ENCODE data around the gene EGFL8.

EGFL8 gene

DNA sequence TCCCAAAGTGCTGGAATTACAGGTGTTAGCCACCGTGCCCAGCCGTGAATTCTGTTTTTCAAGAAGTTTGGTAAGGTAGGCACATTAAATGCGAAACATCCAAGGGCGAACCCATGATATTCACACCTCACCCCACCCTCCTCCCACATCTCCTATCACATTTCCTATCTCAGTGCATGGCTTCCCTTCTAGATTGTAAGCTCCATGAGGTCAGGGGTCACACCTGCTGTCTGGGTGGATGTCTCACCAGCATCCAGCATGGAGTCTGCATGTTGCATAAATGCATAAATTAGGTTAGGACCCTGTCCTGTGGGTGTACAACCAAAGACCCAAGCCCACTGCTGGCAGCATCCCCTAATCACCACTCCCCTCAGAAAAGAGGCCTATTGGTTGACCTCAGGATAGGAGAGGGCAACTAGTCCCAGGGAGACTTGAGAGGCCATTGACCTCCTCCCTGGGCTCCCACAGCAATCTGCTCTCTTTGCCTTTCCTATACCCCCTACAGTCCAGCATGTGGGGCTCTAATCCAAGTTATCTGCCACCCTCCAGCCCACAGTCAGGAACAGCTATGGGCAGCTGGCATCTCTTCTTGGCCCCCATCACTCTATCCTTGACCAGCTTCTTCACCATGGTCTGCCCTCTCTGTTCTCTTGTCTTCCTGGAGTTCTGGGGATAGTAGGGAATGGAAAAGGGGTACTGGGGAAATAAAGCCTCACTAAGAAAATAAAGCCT, 16.8 kb upstream of the EGFL8 start:
- no peak for DNase-seq

DNA sequence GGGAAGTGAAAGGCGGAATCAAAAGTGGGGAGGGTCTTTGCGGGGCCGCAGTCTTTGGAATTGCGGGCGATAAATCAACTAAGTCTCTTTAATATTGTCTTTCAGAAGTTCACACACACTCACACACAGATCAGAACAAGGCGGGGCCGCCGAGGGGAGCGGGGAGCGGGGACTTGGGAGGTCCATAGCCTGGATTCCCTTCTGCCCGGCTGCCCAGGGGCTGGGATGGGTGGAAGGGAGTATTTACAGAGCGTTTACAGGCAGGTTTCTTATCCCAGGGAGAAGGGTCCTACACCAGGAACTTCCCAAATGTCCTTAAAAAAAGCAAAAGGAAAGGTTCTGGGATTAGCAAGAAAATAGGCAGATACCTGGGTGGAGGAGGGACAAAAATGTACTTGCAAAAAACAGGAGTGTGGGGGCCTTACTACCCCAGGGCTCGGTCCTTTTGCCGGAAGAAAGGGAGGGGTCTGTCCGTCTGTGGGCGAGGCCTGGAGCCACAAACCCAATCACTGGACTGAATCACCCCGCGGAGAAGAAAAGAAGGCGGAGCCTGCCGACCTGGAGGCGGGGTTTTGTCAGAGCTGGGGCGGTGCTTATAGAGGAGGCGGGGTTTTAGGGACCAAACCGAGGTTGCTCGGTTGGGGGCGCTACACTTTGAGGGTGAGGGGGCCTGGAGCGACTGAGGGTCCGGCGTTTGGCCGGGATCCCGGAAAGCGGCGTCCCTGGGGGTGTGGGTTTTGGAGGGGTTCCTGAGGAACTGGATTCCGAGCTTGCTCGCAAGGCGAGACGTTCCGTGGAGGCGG, 15.9 kb upstream of the EGFL8 start:
- peak; percentile 5 for DNase-seq

DNA sequence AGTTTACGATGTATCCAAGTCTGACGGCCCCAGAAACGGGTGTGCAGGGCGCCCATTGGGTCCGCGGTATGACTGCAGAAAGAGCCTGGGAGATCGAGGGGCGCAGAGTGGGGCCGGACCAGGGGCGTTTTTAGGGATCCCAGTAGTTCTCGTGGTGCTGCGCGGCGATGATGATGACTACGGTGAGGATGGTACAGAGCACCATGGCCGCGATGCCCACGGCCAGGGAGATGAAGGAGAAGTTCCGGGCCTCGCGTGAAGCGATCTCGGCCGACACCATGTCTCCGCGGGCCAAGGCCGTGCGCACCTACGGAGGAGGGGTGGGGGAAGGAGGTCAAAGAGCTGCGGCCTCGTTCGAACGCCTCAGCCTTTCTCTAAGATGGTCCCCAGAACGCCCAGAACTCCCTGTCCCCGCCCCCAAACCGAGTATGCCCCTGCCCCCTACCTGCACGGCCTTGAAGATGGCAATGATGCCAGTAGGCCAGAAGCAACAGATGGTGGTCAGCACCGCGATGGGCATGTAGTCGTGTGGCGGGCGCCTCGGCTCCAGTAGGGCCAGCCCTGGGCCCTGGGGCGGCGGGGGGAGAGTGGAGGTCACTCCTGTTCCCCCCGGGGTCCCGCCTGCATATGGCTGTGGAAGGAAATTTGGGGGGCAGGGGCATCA, 15.2 kb upstream of the EGFL8 start:
- DNase-seq: no peak

DNA sequence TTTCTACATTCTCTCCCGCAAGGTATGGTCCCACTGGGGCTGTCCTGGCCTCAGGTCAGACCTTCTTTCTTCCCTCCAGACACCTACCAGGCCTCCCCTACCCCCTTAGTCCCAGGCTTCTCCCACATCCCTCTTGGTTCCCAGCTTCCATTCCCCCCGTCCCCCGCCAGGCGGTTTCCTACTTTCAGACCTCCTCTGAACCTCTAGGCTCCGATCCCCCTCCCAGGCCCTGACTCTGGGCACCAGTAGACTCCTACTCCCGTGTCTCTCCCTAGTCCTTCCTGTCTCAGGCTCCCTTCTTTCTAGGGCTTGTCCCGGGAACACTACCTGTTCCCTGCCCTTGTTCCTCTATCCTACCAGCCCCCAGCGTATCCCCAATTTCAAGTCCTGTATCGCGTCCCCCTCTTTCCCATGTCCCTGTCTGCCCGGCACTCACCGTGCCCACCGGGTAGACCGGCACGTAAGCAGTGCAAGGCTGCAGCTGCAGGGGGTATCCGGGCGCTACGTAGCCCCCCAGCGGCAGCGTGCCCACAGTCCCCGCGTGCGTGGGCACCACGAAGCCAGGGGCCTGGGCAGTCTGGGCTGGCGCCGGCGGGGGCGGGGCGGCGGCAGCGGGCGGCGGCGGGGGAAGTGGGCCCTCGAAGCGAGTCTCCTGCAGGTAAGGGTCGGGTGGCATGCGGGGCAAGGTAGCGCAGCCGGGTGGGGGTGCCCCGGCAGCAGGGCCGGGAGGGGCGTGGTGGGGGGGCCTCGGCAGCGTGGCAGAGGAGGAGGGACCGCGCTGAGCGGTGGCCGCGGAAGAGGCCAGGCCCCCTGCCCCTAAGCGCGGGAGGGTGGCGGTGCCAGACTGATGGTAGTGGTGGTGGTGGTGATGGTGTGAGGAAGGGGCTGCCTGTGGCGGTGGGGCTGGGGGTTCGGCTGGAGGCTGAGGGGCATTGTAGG, 14.2 kb upstream of the EGFL8 start:
- no peak for DNase-seq

DNA sequence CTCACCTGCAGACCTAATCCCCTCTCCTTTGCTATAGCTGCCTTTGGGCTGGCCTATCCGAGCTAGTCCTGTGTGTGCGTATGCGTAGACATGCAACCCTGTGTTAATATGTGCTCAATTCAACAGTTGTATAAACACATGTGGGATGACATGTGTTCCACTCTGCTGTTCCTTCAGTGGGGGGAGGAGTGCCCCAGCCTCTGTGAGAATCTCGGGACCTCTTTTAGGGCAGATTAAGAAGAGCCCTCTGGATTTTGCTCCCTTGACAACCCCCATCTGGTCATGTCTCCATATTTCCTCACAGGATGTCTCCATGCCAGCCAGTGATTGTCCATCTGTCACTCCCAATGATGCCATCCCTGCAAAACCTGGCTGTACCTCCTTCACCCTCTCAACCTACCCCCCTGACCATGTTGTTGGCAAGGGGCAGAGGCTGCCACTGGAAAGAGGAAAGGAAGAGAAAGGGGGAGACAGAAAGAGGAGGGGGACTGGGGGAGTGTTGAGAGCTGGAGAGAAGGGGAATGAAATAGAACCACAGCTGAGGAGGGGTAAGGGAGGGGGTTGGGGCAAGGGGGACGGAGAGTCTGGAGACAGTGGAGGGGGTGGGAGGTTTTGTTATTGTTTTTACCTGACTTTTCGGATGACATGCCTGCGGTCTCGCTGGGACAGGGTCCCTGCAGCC, 13.1 kb upstream of the EGFL8 start:
- no peak for DNase-seq

DNA sequence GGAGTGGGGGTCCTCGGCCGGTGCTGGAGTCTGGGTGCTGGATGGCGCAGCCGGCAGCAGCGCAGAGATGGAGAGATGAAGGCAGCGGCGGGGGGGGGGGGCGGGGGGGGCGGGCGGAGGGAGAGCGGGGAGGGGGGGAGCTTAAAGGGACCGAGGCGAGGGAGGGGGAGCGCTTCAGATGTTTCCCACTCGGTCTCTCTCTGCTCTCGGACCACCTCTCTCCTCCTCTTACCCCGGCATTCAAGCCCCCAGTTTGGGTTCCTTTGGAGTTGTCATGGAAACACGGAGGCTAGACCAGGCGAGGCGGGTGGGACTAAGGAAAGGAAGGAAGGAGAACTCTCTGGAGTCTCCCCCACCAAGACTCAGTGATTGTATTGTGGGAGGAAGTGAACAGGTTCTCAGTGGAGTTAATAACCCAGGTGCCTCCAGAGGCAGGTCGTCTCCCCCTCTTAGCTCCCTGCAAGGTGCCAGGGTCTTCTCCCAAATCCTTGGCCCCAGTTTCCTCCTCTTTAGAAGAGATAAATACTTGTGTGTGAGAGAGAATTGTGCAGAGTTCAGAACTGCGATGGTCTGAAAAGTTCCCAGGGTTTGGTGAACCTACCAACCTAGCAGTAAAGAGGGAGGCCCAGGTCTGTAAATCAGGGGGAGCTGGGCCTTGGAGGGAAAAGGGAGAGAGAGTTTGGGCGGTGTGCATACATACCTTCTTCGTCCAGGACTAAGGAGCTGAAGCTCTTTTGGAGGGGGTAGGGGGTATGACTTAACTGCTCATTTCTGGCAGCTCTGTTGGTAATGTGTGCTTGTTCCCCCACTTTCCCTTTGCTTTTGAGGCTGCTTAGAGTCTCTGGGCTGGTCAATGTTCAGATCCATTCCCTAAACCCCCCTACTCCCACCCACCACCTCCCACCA, 12.3 kb upstream of the EGFL8 start, which contains the start of gene PRRT1:
TSS of gene PRRT1 (minus strand) at position 77 of the 906 bp plus-strand sequence. CDS start 112 bp downstream, outside the sequence.
- no peak for DNase-seq

DNA sequence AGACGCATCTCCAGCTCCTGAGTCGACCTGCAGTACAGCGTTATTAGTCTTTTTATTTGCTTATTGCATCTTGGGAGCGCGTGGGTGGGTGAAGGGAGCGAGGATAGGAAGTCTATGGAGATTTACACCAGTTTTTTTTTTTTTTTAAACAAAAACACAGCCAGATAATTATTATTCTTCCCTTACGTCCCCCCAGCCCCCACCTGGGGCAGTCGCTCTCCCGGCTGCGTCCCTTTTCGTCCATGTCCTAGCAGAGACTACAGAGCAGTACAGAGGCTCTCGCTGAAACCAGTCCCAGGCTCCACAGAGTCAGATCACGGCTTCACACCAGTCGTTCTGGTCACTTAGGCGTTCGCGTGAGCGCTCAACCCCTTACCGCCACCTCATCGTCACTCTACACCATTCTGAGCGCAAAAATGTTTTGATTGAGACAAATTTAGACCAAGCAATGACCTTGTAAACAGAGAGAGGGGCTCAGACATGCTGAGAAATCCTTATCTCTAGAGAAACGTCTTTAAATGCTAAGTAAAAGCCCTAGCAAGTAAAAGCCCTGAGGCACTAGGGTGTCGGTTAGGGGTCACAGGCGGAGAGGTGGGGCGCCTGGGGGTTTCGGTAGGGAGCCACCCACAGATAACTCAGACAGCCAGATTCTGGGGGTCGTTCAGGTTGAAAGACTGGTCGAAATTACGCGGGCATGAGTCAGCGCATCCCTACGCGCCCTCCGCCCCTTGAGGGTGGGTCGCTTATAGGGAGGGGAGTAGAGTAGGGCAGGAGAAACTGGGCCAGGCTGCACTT, 11.4 kb upstream of the EGFL8 start:
- no peak for DNase-seq

DNA sequence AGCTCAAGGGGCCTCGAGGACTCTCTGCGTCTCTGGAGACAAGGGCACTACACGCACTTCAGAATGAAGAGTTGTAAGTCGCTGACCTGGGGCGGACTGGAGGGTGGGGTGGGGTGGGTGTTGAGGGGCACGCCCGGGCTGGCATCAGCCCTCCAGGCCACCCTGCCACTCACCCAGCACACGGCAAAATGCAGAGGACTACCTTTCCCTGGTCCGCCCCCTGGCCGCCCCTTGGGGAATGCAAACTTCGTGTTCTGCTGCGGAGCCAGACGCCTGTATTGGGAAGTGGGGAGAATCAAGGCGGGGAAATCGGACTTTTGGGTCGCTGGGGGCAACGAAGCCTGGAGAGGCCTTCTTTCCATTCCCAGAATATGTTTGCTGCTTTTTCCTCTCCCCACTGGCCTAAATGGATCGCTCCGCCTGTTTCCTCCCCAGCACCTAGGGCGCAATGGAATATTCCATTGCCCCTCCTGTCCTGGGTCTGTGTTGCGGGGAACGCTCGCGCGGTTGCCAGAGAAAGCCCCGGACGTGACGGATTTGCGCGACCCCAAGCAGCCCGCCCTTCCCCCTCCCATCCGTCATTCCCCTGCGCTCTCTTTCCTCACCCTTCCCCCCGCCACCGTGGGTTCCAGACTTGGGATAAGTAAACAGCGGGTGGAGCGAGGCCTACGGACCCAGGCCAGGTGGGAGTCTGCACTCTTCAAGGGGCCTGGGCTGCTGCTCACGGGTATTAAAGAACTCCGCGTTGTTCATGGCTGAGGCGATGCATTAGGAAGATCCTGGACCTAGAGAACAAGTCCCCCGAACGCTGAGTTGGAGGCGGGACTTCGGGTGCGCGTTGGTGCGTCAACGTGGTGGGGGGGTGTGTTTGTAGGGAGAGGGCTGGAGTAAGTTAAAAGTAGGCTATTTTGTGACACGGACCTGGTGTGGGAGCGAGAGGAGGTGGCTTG, 10.6 kb upstream of the EGFL8 start, which contains the start of gene PPT2:
TSS of gene PPT2 (plus strand) at position 578 of the 950 bp plus-strand sequence. CDS start 454 bp downstream, outside the sequence.
- peak; percentile 77 for DNase-seq

DNA sequence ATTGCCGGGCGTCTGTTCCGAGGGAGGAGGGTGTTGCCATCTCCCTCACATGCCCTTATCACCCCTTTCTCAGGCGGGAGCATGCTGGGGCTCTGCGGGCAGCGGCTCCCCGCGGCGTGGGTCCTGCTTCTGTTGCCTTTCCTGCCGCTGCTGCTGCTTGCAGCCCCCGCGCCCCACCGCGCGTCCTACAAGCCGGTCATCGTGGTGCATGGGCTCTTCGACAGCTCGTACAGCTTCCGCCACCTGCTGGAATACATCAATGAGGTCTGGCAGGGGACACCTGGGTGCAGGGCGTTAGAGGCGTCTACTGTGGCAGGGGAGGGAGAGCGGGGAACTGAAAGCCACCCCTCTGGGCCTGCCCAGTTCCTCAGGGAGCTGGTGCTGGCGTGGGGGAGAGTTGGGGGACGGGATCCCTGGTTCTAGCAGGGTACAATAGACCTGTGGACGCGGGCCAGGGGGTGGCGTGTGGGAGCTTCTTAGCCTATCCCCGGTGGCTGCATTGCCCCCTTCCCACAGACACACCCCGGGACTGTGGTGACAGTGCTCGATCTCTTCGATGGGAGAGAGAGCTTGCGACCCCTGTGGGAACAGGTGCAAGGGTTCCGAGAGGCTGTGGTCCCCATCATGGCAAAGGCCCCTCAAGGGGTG, 9.8 kb upstream of the EGFL8 start:
- DNase-seq: peak; percentile 77

DNA sequence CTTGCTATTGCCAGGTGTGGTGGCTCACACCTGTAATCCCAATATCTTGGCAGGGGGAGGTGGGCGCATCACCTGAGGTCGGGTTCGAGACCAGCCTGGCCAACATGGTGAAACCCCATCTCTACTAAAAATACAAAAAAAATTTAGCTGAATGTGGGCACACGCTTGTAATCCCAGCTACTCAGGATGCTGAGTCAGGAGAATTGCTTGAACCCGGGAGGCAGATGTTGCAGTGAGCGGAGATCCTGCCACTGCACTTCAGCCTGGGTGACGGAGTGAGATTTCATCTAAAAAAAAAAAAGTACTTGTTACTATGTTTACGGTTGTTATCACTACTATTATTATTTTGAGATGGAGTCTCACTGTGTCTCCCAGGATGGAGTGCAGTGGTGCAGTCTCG, 7.5 kb upstream of the EGFL8 start:
- DNase-seq: no peak

DNA sequence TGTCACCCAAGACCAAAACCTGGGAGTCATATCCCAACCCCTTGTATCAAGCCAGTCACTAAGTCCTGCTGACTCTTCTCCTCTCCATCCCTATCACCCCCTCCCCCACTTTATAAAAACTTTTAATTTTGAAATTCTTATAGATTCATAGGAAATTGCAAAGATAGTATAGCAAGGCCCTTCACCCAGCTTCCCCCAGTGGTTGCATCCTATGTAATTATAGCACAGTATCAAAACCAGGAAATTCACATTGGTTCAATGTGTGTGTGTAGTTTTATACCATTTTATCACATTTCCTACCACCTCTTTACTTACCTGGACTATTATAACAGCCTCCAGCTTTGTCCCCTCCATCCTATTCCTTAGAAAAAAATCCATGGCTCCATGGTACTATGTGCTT, 6.3 kb upstream of the EGFL8 start:
- no peak for DNase-seq

DNA sequence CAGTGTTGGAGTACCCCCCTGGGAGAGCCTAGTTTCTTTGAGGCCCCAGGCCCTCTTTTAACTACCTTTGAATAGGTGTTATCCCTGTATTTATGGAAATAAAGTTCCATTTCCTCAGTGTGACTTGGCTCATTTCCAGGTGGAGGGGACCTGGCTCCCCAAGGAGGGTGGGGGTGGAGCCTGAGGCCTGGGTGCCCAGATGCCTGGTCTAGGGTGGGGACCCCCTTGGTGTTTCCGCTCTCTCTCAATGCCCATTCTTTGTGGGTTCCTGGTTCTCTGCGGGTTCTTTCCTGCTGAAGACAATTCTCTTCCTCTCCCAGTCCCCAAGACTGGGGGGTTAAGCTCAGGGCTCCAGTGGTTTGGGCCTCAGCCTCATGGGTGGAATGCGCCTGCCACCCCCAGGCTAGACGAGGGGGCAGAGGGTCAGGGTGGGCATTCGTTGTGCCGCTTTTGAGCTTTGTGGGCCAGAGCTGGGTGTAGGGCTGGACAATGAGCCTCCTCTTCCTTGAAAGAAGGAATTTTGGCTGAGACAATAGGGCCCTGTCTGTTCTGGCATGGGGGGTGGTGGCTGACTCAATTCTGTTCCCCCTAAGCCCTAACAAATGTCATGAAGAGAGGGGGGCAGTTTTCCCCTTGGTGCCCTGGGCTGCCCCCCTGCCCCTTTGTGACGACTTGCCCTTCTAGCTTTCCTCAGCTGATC, 686 bp upstream of the EGFL8 start:
- no peak for DNase-seq

DNA sequence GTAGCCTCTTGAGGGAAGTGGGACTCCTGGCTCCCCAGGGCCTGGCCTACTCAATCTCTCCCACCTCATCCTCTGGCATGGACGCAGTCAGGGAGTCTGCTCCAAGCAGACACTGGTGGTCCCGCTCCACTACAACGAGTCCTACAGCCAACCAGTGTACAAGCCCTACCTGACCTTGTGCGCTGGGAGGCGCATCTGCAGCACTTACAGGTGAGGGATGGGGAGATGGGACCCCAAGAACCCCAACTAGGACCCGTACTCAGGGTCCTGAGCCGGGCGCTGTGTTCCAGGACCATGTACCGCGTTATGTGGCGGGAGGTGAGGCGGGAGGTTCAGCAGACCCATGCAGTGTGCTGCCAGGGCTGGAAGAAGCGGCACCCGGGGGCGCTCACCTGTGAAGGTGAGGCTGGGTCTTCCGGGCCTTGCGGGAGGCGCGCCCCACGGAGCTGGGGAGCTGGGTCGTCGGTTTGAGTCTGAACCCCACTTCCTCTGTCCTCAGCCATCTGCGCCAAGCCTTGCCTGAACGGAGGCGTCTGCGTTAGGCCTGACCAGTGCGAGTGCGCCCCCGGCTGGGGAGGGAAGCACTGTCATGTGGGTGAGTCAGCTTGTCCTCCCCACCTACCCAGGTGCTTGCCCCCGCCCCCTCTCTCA, 2.1 kb downstream of the EGFL8 start:
- DNase-seq: no peak

DNA sequence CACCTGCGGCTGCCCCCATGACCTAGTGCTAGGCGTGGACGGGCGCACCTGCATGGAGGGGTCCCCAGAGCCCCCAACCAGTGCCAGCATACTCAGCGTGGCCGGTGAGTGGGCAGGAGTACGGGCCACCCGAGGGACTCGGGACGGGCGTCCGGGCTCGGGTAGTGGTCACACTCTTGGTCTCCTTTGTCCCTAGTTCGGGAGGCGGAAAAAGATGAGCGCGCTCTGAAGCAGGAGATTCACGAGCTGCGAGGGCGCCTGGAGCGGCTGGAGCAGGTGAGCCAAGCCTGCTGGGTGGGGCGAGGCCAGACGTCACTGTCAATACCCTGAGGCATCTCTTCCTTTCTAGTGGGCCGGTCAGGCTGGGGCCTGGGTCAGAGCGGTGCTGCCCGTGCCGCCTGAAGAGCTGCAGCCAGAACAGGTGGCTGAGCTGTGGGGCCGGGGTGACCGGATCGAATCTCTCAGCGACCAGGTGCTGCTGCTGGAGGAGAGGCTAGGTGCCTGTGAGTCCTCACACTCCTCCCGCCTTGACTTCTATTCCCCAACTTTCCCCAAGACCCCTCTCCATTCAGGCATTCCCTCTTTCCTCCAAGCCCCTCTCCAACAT, 2.9 kb downstream of the EGFL8 start:
- DNase-seq: no peak

DNA sequence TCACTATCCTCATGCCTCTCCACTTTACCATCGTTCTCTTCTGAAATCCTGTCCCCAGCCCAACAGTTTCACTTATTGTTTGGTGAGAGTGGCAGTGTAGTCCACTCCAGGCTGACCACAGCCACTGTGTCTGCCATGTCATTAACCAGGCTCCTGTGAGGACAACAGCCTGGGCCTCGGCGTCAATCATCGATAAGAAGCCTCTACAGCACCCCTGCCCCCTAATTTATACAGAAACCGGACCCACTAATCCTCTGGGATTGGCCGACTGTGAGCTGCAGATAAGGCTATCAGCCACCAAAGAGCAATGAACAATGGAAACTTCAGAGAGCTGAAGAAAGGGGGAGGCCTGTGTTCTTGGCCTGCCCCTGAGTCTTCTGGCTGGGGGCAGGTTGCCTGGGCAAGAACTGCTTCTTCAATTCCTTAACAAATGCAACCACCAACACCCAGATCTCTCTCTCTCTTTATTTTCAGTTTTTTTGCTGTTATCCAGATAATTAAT, 3.4 kb downstream of the EGFL8 start:
- DNase-seq: no peak

DNA sequence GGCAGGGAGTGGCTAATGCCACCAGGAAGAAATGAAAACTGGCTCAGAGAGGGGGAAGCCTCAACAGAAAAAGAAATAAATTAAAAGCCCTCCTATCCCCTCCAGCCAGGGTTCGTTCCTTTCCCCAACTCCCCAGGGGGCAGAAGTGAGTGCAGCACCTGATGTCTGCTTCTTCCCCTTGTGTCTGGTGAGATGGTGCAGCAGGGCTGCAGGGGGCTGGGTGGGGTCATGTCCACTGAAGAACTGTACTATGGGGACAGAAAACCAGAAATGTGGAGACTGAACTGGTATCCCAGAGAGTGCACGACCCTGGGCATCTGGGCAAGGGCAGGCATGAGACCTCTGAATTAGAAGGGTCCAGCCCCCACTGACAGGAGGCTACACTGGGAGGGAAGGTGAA, 4.0 kb downstream of the EGFL8 start:
- no peak for DNase-seq
